NOMO-1 treated with dmso at 0.1 percent for 144 hours (cell line): ENCODE measurements around the gene CASS4.

Experiments used
- DNase-seq: peaks from one replicate; lab custom pipeline; 2025; ENCODE audit not compliant: unreplicated experiment; lab: John Stamatoyannopoulos, UW

Gene CASS4

GRCh38 chr20:56422824-56423189, 10.7 kb downstream of the CASS4 start:
- DNase-seq = no peak

- DNase-seq = no peak
Observed at GRCh38 chr20:56423211-56423610, 11.2 kb downstream of the CASS4 start.

GRCh38 chr20:56423886-56424285, 11.8 kb downstream of the CASS4 start:
- no peak for DNase-seq

- no peak for DNase-seq
Observed at GRCh38 chr20:56424931-56425330, 12.9 kb downstream of the CASS4 start.

GRCh38 chr20:56426026-56426425, 14.0 kb downstream of the CASS4 start:
- no peak for DNase-seq

GRCh38 chr20:56426926-56427325, 14.9 kb downstream of the CASS4 start:
- DNase-seq = no peak

GRCh38 chr20:56427797-56428196, 15.7 kb downstream of the CASS4 start:
- peak; percentile 16 for DNase-seq

GRCh38 chr20:56428410-56428809, 16.4 kb downstream of the CASS4 start:
- DNase-seq = no peak

- DNase-seq = no peak
Observed at GRCh38 chr20:56428881-56429280, 16.8 kb downstream of the CASS4 start.

GRCh38 chr20:56429502-56429901, 17.4 kb downstream of the CASS4 start:
- DNase-seq = peak; percentile 52

- no peak for DNase-seq
Observed at GRCh38 chr20:56429941-56430340, 17.9 kb downstream of the CASS4 start.

- DNase-seq = no peak
Observed at GRCh38 chr20:56430461-56430860, 18.4 kb downstream of the CASS4 start.

- DNase-seq = no peak
Observed at GRCh38 chr20:56430957-56431356, 18.9 kb downstream of the CASS4 start.

GRCh38 chr20:56431471-56431870, 19.4 kb downstream of the CASS4 start:
- DNase-seq = no peak

- DNase-seq = no peak
Observed at GRCh38 chr20:56433221-56433879, 21.3 kb downstream of the CASS4 start.

GRCh38 chr20:56433880-56434255, 21.8 kb downstream of the CASS4 start:
- DNase-seq = no peak

- DNase-seq = no peak
Observed at GRCh38 chr20:56437196-56437960, 25.3 kb downstream of the CASS4 start.

GRCh38 chr20:56438284-56438683, 26.2 kb downstream of the CASS4 start:
- DNase-seq = no peak

GRCh38 chr20:56439771-56440291, 27.8 kb downstream of the CASS4 start:
- DNase-seq = no peak

- DNase-seq = no peak
Observed at GRCh38 chr20:56440346-56441007, 28.4 kb downstream of the CASS4 start.

GRCh38 chr20:56442389-56443365, 30.6 kb downstream of the CASS4 start:
- no peak for DNase-seq
